ENCODE measurements around the gene PRR7.
"Not testable (repeated sequence)": the region's sequence is repeated elsewhere in the genome, so short reads cannot be mapped to it uniquely, and the experiment has no call there.

PRR7 gene

GRCh38 chr5:177483994-177484901 is 37.6 kb downstream of the PRR7 start:
- no peak for DNase-seq (ENCODE audit: low read depth)
- no peak for TF ChIP-seq CTCF (IDR thresholded peaks at IDR 0.05; ENCODE audit: insufficient read depth, low read depth, low read length, missing control alignments)
- H3K4me3 ChIP-seq (ENCODE audit: low read length), result no peak overlapping the region

GRCh38 chr5:177484902-177485549 is 38.4 kb downstream of the PRR7 start:
- DNase-seq (ENCODE audit: low read depth), result no peak
- no peak overlapping the region for H3K4me3 ChIP-seq (ENCODE audit: low read length)
- no peak for TF ChIP-seq CTCF (IDR thresholded peaks at IDR 0.05; ENCODE audit: insufficient read depth, low read depth, low read length, missing control alignments)

GRCh38 chr5:177485753-177486152 is 39.1 kb downstream of the PRR7 start:
- not testable (repeated sequence) for H3K4me3 ChIP-seq (ENCODE audit: low read length); DNase-seq (ENCODE audit: low read depth)

GRCh38 chr5:177486256-177486655 is 39.6 kb downstream of the PRR7 start:
- no peak for TF ChIP-seq CTCF (IDR thresholded peaks at IDR 0.05; ENCODE audit: insufficient read depth, low read depth, low read length, missing control alignments)
- H3K4me3 ChIP-seq (ENCODE audit: low read length), result no peak overlapping the region
- DNase-seq (ENCODE audit: low read depth), result no peak

GRCh38 chr5:177487144-177487543 is 40.5 kb downstream of the PRR7 start:
- H3K4me3 ChIP-seq (ENCODE audit: low read length), result no peak overlapping the region
- no peak for DNase-seq (ENCODE audit: low read depth)
- TF ChIP-seq CTCF (IDR thresholded peaks at IDR 0.05; ENCODE audit: insufficient read depth, low read depth, low read length, missing control alignments), result no peak

- no peak for TF ChIP-seq CTCF (IDR thresholded peaks at IDR 0.05; ENCODE audit: insufficient read depth, low read depth, low read length, missing control alignments)
- no peak overlapping the region for H3K4me3 ChIP-seq (ENCODE audit: low read length)
- DNase-seq (ENCODE audit: low read depth), result no peak
Measured at GRCh38 chr5:177487975-177488374, 41.4 kb downstream of the PRR7 start.

- TF ChIP-seq CTCF (IDR thresholded peaks at IDR 0.05; ENCODE audit: insufficient read depth, low read depth, low read length, missing control alignments), result no peak
- no peak overlapping the region for H3K4me3 ChIP-seq (ENCODE audit: low read length)
- no peak for DNase-seq (ENCODE audit: low read depth)
Measured at GRCh38 chr5:177489119-177489716, 42.6 kb downstream of the PRR7 start.

Data from epithelial cell of esophagus (primary cell).